Measurements from ENCODE around the gene CALHM2.
A peak's percentile ranks its signal among the peaks of the same experiment; 100 is the strongest.

Gene CALHM2

GRCh38 chr10:103452506-103453230 lies 498 bp upstream of the CALHM2 start:
- no peak for TF ChIP-seq CTCF (IDR thresholded peaks at IDR 0.05)
- peak overlapping the region; percentile 93 to 97 for H3K27ac ChIP-seq
- peaks cover 9 to 40% (median 35%) of the 10 kb centered on the region in 4 donors for H3K4me1 ChIP-seq
- peak overlapping the region; percentile 70 to 94 for H3K4me3 ChIP-seq
- no peaks in the 10 kb centered on the region for H3K27me3 ChIP-seq
- DNase-seq = peak in 1 of 2 donors; percentile 62
- intact Hi-C loops (cut with DNase I; ENCODE audit: low total_unique reads) = no loop called here
- no peaks in the 10 kb centered on the region for H3K9me3 ChIP-seq
- peaks cover 18 to 28% (median 27%) of the 10 kb centered on the region in 3 donors for H3K36me3 ChIP-seq

GRCh38 chr10:103451091-103451813 lies 918 bp downstream of the CALHM2 start:
- intact Hi-C loops (cut with DNase I; ENCODE audit: low total_unique reads) = no loop called here

GRCh38 chr10:103450201-103450695 lies 1.9 kb downstream of the CALHM2 start:
- peak overlapping the region; percentile 70 to 94 for H3K4me3 ChIP-seq
- H3K36me3 ChIP-seq = peaks cover 33 to 46% (median 46%) of the 10 kb centered on the region in 3 donors
- no peaks in the 10 kb centered on the region for H3K9me3 ChIP-seq
- H3K27ac ChIP-seq = peak overlapping the region; percentile 93 to 97
- peaks cover 9 to 64% (median 58%) of the 10 kb centered on the region in 4 donors for H3K4me1 ChIP-seq
- no peak for TF ChIP-seq CTCF (IDR thresholded peaks at IDR 0.05)
- H3K27me3 ChIP-seq = no peaks in the 10 kb centered on the region
- intact Hi-C loops (cut with DNase I; ENCODE audit: low total_unique reads) = no loop called here
- DNase-seq = peak in 1 of 2 donors; percentile 53

More at GRCh38 chr10:103451091-103451813, 918 bp downstream of the CALHM2 start:
- Histone ChIP-seq H3K4me3 (peak overlapping the region; percentile 70 to 94), H3K27ac (peak overlapping the region; percentile 93 to 97), H3K4me1 (peaks cover 9 to 54% (median 48%) of the 10 kb centered on the region in 4 donors), H3K27me3 (no peaks in the 10 kb centered on the region), H3K9me3 (no peaks in the 10 kb centered on the region), H3K36me3 (peaks cover 29 to 40% (median 39%) of the 10 kb centered on the region in 3 donors)
- peak; percentile 82 to 90 for DNase-seq
- no peak for TF ChIP-seq CTCF (IDR thresholded peaks at IDR 0.05)

- peak overlapping the region; percentile 93 to 97 for H3K27ac ChIP-seq
- peak overlapping the region; percentile 70 to 94 for H3K4me3 ChIP-seq
- peaks cover 41 to 54% (median 54%) of the 10 kb centered on the region in 3 donors for H3K36me3 ChIP-seq
These were observed 2.7 kb downstream of the CALHM2 start for GRCh38 chr10:103449208-103450144.

More at GRCh38 chr10:103449208-103450144, 2.7 kb downstream of the CALHM2 start:
- Histone ChIP-seq H3K4me1 (peaks cover 9 to 72% (median 65%) of the 10 kb centered on the region in 4 donors), H3K9me3 (no peaks in the 10 kb centered on the region), H3K27me3 (no peaks in the 10 kb centered on the region)
- TF ChIP-seq CTCF (IDR thresholded peaks at IDR 0.05) = no peak
- intact Hi-C loops (cut with DNase I; ENCODE audit: low total_unique reads) = no loop called here
- peak in 1 of 2 donors; percentile 69 for DNase-seq

Measured in tibial artery (tissue), 4 donors.